ENCODE results near the gene CFAP107. TPM values are rescaled to one million over a fixed set of nuclear protein-coding genes. Genes with fewer than 3 reads are reported as not detected.
"Not testable (repeated sequence)": the region's sequence is repeated elsewhere in the genome, so short reads cannot be mapped to it uniquely, and the experiment has no call there.

The CFAP107 gene
- polyA plus RNA-seq, 1 donor (not counting 4 experiments of a cell fraction or from before 2014, with no cell fraction given) = not detected

- H2AFZ ChIP-seq (ENCODE audit: control insufficient read depth, low read length); H3K4me2 ChIP-seq (ENCODE audit: control insufficient read depth, extremely low read depth, insufficient read depth, low read depth, low read length); H3K79me2 ChIP-seq (ENCODE audit: control insufficient read depth, insufficient read depth, low read length); H3K9me1 ChIP-seq (ENCODE audit: control insufficient read depth, extremely low read depth, insufficient read depth, low read length); dilution Hi-C loops (cut with MboI; ENCODE audit: extremely low pct_ligation_motif_present, low sequenced_read_pairs); H3K9ac ChIP-seq (ENCODE audit: control insufficient read depth, extremely low read depth, insufficient read depth, low read length); H3K4me1 ChIP-seq (ENCODE audit: control insufficient read depth, extremely low read depth, insufficient read depth, low read length); DNase-seq (ENCODE audit: low read depth, low spot score); H3K9me3 ChIP-seq (ENCODE audit: control insufficient read depth, low read depth, low read length); H3K4me3 ChIP-seq (ENCODE audit: control insufficient read depth in 2 of 3, extremely low read depth in 1 of 3, insufficient read depth in 2 of 3, low read depth in 1 of 3, low read length in 3 of 3); H3K36me3 ChIP-seq (ENCODE audit: control insufficient read depth in 2 of 2, extremely low read depth in 1 of 2, insufficient read depth in 2 of 2, low read length in 2 of 2); H3K27ac ChIP-seq (ENCODE audit: control insufficient read depth, insufficient read depth, low read length); FAIRE-seq; H4K20me1 ChIP-seq (ENCODE audit: control insufficient read depth, extremely low read depth, insufficient read depth, low read length); H3K27me3 ChIP-seq (ENCODE audit: control insufficient read depth, extremely low read depth, insufficient read depth, low read length): not testable (repeated sequence)
Measured at GRCh38 chr1:12791097-12791496, 45.1 kb downstream of the CFAP107 start, which contains the start of gene PRAMEF1. Gene PRAMEF1, plus strand, starts transcription at chr1:12791397. Its CDS starts 1,831 bp downstream, at chr1:12793228.

DNA sequence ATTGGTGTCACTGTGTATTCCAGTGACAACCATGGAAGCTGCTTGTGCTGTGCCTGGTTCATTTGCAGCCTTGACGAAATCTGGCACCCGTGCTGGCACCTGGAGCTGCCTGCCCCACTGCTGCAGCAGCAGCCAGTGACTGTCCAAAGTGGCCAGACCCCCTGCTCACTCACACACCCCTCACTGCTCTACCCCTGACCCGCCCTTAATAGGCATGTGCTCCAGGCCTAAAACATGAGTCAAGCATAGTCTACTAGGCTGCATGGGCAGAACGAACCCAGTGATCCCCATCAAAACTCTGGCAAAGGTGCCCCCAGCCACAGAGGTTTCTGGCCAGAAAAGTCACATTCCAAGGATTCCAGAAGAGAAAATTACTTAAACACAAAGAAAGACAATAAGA is 52.9 kb downstream of the CFAP107 start:
- no peaks in the 10 kb centered on the region for H3K27me3 ChIP-seq (ENCODE audit: control insufficient read depth, extremely low read depth, insufficient read depth, low read length)
- dilution Hi-C loops (cut with MboI; ENCODE audit: extremely low pct_ligation_motif_present, low sequenced_read_pairs) = no loop called here
- no peak overlapping the region for H2AFZ ChIP-seq (ENCODE audit: control insufficient read depth, low read length)
- H3K79me2 ChIP-seq (ENCODE audit: control insufficient read depth, insufficient read depth, low read length) = no peaks in the 10 kb centered on the region
- H3K4me3 ChIP-seq (ENCODE audit: control insufficient read depth in 2 of 3, extremely low read depth in 1 of 3, insufficient read depth in 2 of 3, low read depth in 1 of 3, low read length in 3 of 3) = no peak overlapping the region
- no peaks in the 10 kb centered on the region for H3K9me1 ChIP-seq (ENCODE audit: control insufficient read depth, extremely low read depth, insufficient read depth, low read length)
- peaks cover 5% of the 10 kb centered on the region for H3K4me1 ChIP-seq (ENCODE audit: control insufficient read depth, extremely low read depth, insufficient read depth, low read length)
- no peak overlapping the region for H3K4me2 ChIP-seq (ENCODE audit: control insufficient read depth, extremely low read depth, insufficient read depth, low read depth, low read length)
- H3K9ac ChIP-seq (ENCODE audit: control insufficient read depth, extremely low read depth, insufficient read depth, low read length) = no peak overlapping the region
- no peaks in the 10 kb centered on the region for H3K9me3 ChIP-seq (ENCODE audit: control insufficient read depth, low read depth, low read length)
- FAIRE-seq (no peak), DNase-seq (ENCODE audit: low read depth, low spot score) (no peak)
- no peaks in the 10 kb centered on the region for H3K36me3 ChIP-seq (ENCODE audit: control insufficient read depth in 2 of 2, extremely low read depth in 1 of 2, insufficient read depth in 2 of 2, low read length in 2 of 2)
- H4K20me1 ChIP-seq (ENCODE audit: control insufficient read depth, extremely low read depth, insufficient read depth, low read length) = no peaks in the 10 kb centered on the region
- TF ChIP-seq EZH2 (IDR thresholded peaks at IDR 0.05; ENCODE audit: low read length) = no peak
- TF ChIP-seq, protein P1, sequence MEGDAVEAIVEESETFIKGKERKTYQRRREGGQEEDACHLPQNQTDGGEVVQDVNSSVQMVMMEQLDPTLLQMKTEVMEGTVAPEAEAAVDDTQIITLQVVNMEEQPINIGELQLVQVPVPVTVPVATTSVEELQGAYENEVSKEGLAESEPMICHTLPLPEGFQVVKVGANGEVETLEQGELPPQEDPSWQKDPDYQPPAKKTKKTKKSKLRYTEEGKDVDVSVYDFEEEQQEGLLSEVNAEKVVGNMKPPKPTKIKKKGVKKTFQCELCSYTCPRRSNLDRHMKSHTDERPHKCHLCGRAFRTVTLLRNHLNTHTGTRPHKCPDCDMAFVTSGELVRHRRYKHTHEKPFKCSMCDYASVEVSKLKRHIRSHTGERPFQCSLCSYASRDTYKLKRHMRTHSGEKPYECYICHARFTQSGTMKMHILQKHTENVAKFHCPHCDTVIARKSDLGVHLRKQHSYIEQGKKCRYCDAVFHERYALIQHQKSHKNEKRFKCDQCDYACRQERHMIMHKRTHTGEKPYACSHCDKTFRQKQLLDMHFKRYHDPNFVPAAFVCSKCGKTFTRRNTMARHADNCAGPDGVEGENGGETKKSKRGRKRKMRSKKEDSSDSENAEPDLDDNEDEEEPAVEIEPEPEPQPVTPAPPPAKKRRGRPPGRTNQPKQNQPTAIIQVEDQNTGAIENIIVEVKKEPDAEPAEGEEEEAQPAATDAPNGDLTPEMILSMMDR (optimal IDR thresholded peaks at IDR 0.05 in 1 of 3, IDR thresholded peaks at IDR 0.05 in 1 of 3, conservative IDR thresholded peaks at IDR 0.05 in 1 of 3; ENCODE audit: extremely low read depth in 1 of 3, insufficient read depth in 2 of 3, low read length in 3 of 3) = no peak
- no peak overlapping the region for H3K27ac ChIP-seq (ENCODE audit: control insufficient read depth, insufficient read depth, low read length)

- Histone ChIP-seq H3K79me2 (ENCODE audit: control insufficient read depth, insufficient read depth, low read length) (no peaks in the 10 kb centered on the region), H3K9ac (ENCODE audit: control insufficient read depth, extremely low read depth, insufficient read depth, low read length) (no peak overlapping the region), H3K4me1 (ENCODE audit: control insufficient read depth, extremely low read depth, insufficient read depth, low read length) (peaks cover 5% of the 10 kb centered on the region), H3K36me3 (ENCODE audit: control insufficient read depth in 2 of 2, extremely low read depth in 1 of 2, insufficient read depth in 2 of 2, low read length in 2 of 2) (no peaks in the 10 kb centered on the region), H3K27ac (ENCODE audit: control insufficient read depth, insufficient read depth, low read length) (no peak overlapping the region), H3K4me2 (ENCODE audit: control insufficient read depth, extremely low read depth, insufficient read depth, low read depth, low read length) (no peak overlapping the region), H3K4me3 (ENCODE audit: control insufficient read depth in 2 of 3, extremely low read depth in 1 of 3, insufficient read depth in 2 of 3, low read depth in 1 of 3, low read length in 3 of 3) (no peak overlapping the region), H4K20me1 (ENCODE audit: control insufficient read depth, extremely low read depth, insufficient read depth, low read length) (no peaks in the 10 kb centered on the region), H3K9me1 (ENCODE audit: control insufficient read depth, extremely low read depth, insufficient read depth, low read length) (no peaks in the 10 kb centered on the region), H3K27me3 (ENCODE audit: control insufficient read depth, extremely low read depth, insufficient read depth, low read length) (no peaks in the 10 kb centered on the region), H3K9me3 (ENCODE audit: control insufficient read depth, low read depth, low read length) (no peaks in the 10 kb centered on the region), H2AFZ (ENCODE audit: control insufficient read depth, low read length) (no peak overlapping the region)
- FAIRE-seq = no peak
- no peak for DNase-seq (ENCODE audit: low read depth, low spot score)
- dilution Hi-C loops (cut with MboI; ENCODE audit: extremely low pct_ligation_motif_present, low sequenced_read_pairs) = no loop called here
- TF ChIP-seq, protein P1 (optimal IDR thresholded peaks at IDR 0.05 in 1 of 3, IDR thresholded peaks at IDR 0.05 in 1 of 3, conservative IDR thresholded peaks at IDR 0.05 in 1 of 3; ENCODE audit: extremely low read depth in 1 of 3, insufficient read depth in 2 of 3, low read length in 3 of 3) = no peak
- no peak for TF ChIP-seq EZH2 (IDR thresholded peaks at IDR 0.05; ENCODE audit: low read length)
Measured at GRCh38 chr1:12799730-12800129, 53.7 kb downstream of the CFAP107 start.
